ENCODE results near the gene SAMD3.
"Not testable (repeated sequence)": the region's sequence is repeated elsewhere in the genome, so short reads cannot be mapped to it uniquely, and the experiment has no call there.

Gene SAMD3

DNA sequence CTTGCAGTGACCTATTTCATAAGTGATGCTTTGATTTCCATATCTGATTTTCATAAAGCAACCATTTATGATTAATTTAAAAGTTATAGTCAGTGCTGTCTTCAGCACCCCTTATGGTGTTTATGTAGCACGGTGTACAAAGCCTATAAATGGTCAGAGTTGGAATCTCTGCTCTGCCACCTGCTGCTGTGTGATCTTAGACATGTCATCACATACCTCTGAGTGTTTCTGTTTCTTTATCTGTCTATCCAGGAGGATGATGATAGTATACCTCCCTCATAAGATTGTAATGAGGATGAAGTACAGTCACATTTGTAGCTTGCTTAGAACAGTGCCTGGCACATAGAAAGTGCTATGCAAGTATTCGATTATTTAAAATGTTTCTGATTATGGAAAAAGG lies 100.5 kb downstream of the SAMD3 start:
- no peak for DNase-seq (ENCODE audit: insufficient read length, low spot score)
- no peak for FAIRE-seq
- TF ChIP-seq, protein P1, sequence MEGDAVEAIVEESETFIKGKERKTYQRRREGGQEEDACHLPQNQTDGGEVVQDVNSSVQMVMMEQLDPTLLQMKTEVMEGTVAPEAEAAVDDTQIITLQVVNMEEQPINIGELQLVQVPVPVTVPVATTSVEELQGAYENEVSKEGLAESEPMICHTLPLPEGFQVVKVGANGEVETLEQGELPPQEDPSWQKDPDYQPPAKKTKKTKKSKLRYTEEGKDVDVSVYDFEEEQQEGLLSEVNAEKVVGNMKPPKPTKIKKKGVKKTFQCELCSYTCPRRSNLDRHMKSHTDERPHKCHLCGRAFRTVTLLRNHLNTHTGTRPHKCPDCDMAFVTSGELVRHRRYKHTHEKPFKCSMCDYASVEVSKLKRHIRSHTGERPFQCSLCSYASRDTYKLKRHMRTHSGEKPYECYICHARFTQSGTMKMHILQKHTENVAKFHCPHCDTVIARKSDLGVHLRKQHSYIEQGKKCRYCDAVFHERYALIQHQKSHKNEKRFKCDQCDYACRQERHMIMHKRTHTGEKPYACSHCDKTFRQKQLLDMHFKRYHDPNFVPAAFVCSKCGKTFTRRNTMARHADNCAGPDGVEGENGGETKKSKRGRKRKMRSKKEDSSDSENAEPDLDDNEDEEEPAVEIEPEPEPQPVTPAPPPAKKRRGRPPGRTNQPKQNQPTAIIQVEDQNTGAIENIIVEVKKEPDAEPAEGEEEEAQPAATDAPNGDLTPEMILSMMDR (IDR thresholded peaks at IDR 0.05; ENCODE audit: insufficient read depth, missing control alignments): no peak

DNA sequence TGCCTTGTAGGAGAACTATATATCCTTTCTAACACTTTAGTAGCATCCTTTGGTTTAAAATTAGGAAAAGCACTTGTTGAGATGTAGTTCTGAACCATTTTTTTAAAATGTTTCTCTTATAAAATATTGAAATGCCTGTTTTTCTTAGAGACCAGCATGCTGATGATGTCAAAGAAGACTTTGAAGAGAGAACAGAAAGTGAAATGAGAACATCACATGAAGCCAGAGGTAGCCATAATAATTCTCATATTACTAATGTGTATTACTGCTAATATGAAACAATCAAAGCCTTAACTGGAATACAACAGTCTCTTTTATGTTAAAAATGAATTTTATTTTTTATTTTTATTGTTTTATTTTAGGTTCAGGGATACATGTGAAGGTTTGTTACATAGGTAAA lies 102.0 kb downstream of the SAMD3 start:
- DNase-seq (ENCODE audit: insufficient read length, low spot score): no peak
- no peak for FAIRE-seq
- TF ChIP-seq, protein P1 (IDR thresholded peaks at IDR 0.05; ENCODE audit: insufficient read depth, missing control alignments): no peak

DNA sequence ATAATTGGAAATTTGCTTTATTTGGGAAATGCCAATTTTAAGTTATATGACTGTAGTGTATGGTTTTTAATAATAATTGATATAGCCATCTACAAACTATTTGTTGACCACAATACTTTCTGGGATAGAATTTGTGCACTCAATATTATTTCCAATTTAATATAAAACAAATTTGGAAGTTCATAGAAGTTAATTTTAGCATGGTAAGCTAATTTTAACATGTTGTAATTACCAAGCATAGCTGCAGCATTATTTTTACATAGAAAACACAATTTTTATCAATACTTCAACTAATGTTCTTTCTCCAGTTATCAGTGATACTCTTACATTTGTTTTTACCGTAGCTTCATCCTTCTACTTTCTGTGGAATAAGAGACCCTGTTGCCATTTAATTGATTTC lies 103.5 kb downstream of the SAMD3 start:
- FAIRE-seq: no peak
- TF ChIP-seq, protein P1 (IDR thresholded peaks at IDR 0.05; ENCODE audit: insufficient read depth, missing control alignments): no peak
- DNase-seq (ENCODE audit: insufficient read length, low spot score): no peak

DNA sequence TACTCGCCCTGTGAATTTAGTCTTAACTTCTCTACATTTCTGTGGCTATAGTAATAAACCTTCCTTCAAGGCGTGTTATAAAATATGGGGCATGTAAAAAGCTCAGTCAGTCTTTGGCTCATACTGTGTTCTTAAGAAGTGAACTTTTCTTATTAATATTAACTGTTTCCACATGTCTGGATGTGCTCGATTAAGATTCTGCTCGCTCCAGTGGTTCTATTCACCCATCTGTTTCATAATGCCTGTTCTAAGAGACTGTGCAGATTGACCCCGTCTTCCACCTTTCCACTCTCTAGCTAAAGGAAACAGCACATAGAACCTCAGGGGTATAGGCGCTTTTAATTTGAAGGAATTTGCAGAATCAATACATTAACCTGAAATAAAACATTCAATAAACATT lies 104.5 kb downstream of the SAMD3 start:
- TF ChIP-seq, protein P1 (IDR thresholded peaks at IDR 0.05; ENCODE audit: insufficient read depth, missing control alignments): no peak
- no peak for FAIRE-seq
- no peak for DNase-seq (ENCODE audit: insufficient read length, low spot score)

DNA sequence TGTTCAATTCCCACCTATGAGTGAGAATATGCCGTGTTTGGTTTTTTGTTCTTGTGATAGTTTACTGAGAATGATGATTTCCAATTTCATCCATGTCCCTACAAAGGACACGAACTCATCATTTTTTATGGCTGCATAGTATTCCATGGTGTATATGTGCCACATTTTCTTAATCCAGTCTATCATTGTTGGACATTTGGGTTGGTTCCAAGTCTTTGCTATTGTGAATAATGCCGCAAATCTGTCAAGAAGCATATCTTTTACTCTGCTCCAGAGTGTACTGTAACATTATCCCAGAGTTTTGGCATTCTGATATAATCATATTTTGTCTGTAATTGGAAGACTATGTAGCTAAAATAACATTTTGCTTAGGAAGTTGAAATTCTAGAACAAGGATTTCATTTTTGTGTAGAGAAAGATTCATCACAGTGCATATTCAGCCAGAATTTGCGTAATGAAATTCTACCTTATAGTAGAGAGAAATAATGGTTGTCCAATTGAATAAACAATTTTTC lies 105.5 kb downstream of the SAMD3 start:
- not testable (repeated sequence) for FAIRE-seq

DNA sequence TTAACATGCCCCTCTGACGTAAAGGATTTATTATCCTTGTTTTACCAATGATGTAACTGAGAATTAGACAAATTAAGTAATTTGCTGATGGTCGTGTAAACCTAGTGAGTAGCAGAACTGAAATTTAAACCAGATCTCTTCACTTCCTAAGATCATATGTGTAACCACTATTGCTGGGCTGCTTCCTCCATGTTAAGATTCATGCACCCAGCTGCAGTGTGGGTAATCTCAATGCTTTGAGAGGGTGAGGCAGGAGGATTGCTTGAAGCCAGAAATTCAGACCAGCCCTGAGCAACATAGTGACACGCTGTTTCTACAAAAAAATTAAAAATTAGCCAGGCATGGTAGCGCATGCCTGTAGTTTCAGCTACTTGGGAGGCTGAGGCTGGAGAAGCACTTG lies 106.5 kb downstream of the SAMD3 start:
- FAIRE-seq: no peak
- TF ChIP-seq, protein P1 (IDR thresholded peaks at IDR 0.05; ENCODE audit: insufficient read depth, missing control alignments): no peak
- DNase-seq (ENCODE audit: insufficient read length, low spot score): no peak

More for the DNA sequence above, 105.5 kb downstream of the SAMD3 start:
- DNase-seq (ENCODE audit: insufficient read length, low spot score): not testable (repeated sequence)

DNA sequence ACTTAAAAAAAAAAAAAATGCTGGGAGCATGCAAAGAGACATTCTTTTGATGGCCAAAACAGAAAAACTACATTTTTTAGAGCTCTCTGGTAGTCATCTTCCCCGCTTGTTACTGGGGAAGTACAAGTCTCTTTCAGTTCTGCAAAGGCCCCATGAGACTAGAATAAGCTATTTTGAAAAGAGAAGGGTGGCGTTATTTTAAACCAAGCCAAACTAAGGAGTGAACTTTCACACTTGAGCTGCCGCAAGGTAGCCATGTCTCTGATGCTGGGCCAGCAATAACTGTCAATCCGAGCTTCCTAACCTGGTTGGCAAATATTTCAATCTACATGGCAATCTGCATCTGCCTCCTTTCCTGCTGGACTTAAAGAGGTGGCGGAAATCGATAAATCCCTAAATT lies 107.7 kb downstream of the SAMD3 start:
- no peak for FAIRE-seq
- TF ChIP-seq, protein P1 (IDR thresholded peaks at IDR 0.05; ENCODE audit: insufficient read depth, missing control alignments): no peak

DNA sequence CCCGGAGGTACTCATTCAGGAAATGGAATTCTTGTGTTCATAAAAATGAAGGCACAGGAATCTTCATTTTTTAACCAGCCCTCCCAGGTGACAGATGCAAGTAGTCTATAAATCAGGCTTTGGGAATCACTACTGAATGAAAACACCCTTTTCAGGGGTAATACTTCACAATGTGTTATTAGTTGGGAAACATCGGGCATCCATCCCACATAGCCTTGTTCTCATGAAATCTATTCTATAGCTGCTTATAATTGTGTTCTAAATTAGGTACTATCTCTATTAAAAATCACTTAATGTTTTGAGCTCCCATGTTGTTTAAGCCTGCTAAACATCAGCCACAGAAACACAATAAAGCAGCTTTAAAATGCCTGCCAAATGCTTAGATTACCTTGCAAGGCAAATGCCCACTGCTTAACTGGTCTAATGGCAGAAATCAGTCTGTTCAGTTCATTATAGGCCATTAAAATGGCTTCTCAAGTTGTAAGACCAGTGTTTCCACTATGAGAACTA lies 109.5 kb downstream of the SAMD3 start:
- no peak for DNase-seq (ENCODE audit: insufficient read length, low spot score)
- FAIRE-seq: peak; percentile 55
- TF ChIP-seq, protein P1 (IDR thresholded peaks at IDR 0.05; ENCODE audit: insufficient read depth, missing control alignments): no peak

More for the DNA sequence above, 107.7 kb downstream of the SAMD3 start:
- no peak for DNase-seq (ENCODE audit: insufficient read length, low spot score)

Data from D721Med (cell line).